Sigmoid colon (tissue), 7 donors: Measurements from ENCODE around the gene LAMA4. TPM values are rescaled to one million over a fixed set of nuclear protein-coding genes. Genes with fewer than 3 reads are reported as not detected.
A peak's percentile ranks its signal among the peaks of the same experiment; 100 is the strongest.

Experiments
- DNase-seq: peaks from one replicate; pipeline ENCODE4 v3.0.0-alpha.2; 2019
- H3K27ac ChIP-seq, 4 donors: fragments of 200-600 bp; sonication (generic); one replicate each; pipeline ENCODE4 v1.5.1; 2016 to 2019; ENCODE audit warnings: mild to moderate bottlenecking in 1 of 4
- H3K27me3 ChIP-seq, 3 donors: fragments of 200-600 bp; sonication (generic); one replicate each; pipeline ENCODE4 v1.5.1; 2019; ENCODE audit warnings: mild to moderate bottlenecking in 1 of 3
- H3K36me3 ChIP-seq, 4 donors: fragments of 200-600 bp; sonication (generic); one replicate each; pipeline ENCODE4 v1.5.1; 2016 to 2019
- H3K4me1 ChIP-seq, 4 donors: fragments of 200-600 bp; sonication (generic); one replicate each; pipeline ENCODE4 v1.5.1; 2017 to 2019
- H3K4me3 ChIP-seq, 4 donors: fragments of 200-600 bp; sonication (generic); one replicate each; pipeline ENCODE4 v1.5.1; 2017 to 2019; ENCODE audit warnings: mild to moderate bottlenecking in 2 of 4, moderate library complexity in 1 of 4
- H3K9me3 ChIP-seq, 4 donors: fragments of 200-600 bp in 3 of 4; sonication (generic) in 3 of 4; one replicate each; pipeline versions ENCODE4 v1.5.1 to v1.6.1; 2013 to 2019
- EP300 ChIP-seq, 4 donors: sonication (generic); formaldehyde crosslinking; IDR thresholded peaks; one replicate each; pipeline ENCODE4 v1.6.1; 2017; ENCODE audit warnings: antibody characterized with exemption in 4 of 4
- POLR2A ChIP-seq, 2 donors: fragments of 450-650 bp; IDR thresholded peaks; one replicate each; pipeline ENCODE4 v1.6.1; 2016; ENCODE audit warnings: antibody characterized with exemption in 2 of 2, mild to moderate bottlenecking in 2 of 2, moderate library complexity in 2 of 2
- POLR2AphosphoS5 ChIP-seq, 4 donors: sonication (generic); formaldehyde crosslinking; IDR thresholded peaks; one replicate each; pipeline ENCODE4 v1.6.1; 2017; ENCODE audit warnings: antibody characterized with exemption in 4 of 4
- WGBS, 2 donors: extraction: QIAGEN DNeasy Blood & Tissue Kit; methylation state at CpG; one replicate each; pipeline ENCODE4 v1.1.7; 2013; 5-methylcytosine and 5-hydroxymethylcytosine counted together
- intact Hi-C: fragments of 100-400 bp; cut with DNase I; formaldehyde crosslinking; loops from one replicate; pipeline ENCODE4 v1.15.1; 2023
- polyA plus RNA-seq, 3 donors: library from polyadenylated mRNA; stranded (reverse); fragments of 200-250 nt; gene quantifications; one replicate each; pipeline ENCODE4 v1.2.3, GENCODE V29; 2013
- total RNA-seq, 4 donors: library from RNA; depleted of rRNA; stranded (reverse); fragments of >200 nt; gene quantifications; one replicate each; pipeline ENCODE4 v1.1.0, GENCODE V29; 2016
- TF ChIP-seq, protein P1 (sequence below), 4 experiments: fragments of 450-650 bp in 3 of 4; fragments of 200-600 bp in 1 of 4; IDR thresholded peaks; one replicate each; pipeline ENCODE4 v1.5.1; 2016 to 2019; ENCODE audit warnings: antibody characterized with exemption in 4 of 4, mild to moderate bottlenecking in 3 of 4, moderate library complexity in 2 of 4
- donor health status: healthy with polysubstance abuse.
- donor health status: Bipolar disorder and iron deficiency.
- donor health status: healthy.

Gene LAMA4
- total and polyA plus RNA-seq, 7 donors, result 6.9 to 225 (median 95.3) TPM

DNA sequence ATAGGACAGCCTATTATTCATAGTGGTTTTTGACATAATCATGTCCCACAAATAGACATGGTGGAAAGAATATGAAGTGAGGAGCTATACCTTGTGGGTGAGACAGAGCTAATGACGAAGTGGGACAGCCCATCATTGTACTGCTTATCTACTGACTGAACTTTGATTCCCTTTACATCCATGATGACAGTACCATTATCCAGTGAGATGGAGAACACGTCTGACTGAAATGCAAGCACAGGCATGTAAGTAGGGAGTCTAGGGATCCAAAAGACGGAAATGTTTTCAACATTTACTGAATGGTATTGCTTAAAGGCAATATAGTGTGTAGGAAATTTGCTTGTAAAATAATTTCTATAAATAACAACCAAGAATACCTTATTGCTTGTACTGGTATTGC, 123.5 kb downstream of the LAMA4 start:
- Histone ChIP-seq H3K27ac (peak overlapping the region in 1 of 4 donors; percentile 57), H3K9me3 (no peaks in the 10 kb centered on the region), H3K36me3 (peaks cover 28 to 100% (median 64%) of the 10 kb centered on the region in 4 donors), H3K4me3 (no peak overlapping the region), H3K27me3 (no peaks in the 10 kb centered on the region), H3K4me1 (no peaks in the 10 kb centered on the region)
- intact Hi-C loops, result no loop called here
- no peak for DNase-seq
- TF ChIP-seq EP300 (IDR thresholded peaks at IDR 0.05) (no peak), POLR2AphosphoS5 (IDR thresholded peaks at IDR 0.05) (no peak), POLR2A (IDR thresholded peaks at IDR 0.05) (no peak)
- TF ChIP-seq, protein P1, sequence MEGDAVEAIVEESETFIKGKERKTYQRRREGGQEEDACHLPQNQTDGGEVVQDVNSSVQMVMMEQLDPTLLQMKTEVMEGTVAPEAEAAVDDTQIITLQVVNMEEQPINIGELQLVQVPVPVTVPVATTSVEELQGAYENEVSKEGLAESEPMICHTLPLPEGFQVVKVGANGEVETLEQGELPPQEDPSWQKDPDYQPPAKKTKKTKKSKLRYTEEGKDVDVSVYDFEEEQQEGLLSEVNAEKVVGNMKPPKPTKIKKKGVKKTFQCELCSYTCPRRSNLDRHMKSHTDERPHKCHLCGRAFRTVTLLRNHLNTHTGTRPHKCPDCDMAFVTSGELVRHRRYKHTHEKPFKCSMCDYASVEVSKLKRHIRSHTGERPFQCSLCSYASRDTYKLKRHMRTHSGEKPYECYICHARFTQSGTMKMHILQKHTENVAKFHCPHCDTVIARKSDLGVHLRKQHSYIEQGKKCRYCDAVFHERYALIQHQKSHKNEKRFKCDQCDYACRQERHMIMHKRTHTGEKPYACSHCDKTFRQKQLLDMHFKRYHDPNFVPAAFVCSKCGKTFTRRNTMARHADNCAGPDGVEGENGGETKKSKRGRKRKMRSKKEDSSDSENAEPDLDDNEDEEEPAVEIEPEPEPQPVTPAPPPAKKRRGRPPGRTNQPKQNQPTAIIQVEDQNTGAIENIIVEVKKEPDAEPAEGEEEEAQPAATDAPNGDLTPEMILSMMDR (IDR thresholded peaks at IDR 0.05), result no peak
- WGBS, 2 donors, result 63 to 84% methylated on average over 3 of the region's 3 CpGs

DNA sequence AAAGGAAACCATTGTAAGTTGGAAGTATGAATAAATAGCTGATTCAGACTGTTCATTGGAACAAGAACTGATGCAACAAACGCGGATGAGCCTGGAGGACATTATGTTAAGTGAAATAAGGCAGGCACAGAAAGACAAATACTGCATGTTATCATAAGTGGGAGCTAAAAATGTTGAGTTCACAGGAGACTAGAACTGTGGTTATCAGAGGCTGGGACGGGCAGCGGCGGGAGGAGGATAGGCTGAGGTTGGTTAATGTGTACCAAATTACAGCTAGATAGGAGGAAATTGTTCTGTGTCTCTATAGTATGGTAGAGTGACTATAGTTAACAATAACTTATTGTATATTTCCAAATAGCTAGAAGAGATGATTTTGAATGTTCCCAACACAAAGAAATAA, 126.2 kb downstream of the LAMA4 start:
- no peak overlapping the region for H3K4me3 ChIP-seq
- H3K9me3 ChIP-seq, result no peaks in the 10 kb centered on the region
- no peak for DNase-seq
- intact Hi-C loops, result no loop called here
- H3K27ac ChIP-seq, result no peak overlapping the region
- TF ChIP-seq, protein P1 (IDR thresholded peaks at IDR 0.05), result no peak
- no peak for TF ChIP-seq POLR2AphosphoS5 (IDR thresholded peaks at IDR 0.05)
- TF ChIP-seq POLR2A (IDR thresholded peaks at IDR 0.05), result no peak
- TF ChIP-seq EP300 (IDR thresholded peaks at IDR 0.05), result no peak
- H3K4me1 ChIP-seq, result no peaks in the 10 kb centered on the region
- 15 to 72% methylated on average over 5 of the region's 5 CpGs for WGBS, 2 donors
- H3K27me3 ChIP-seq, result no peaks in the 10 kb centered on the region
- H3K36me3 ChIP-seq, result peaks cover 15 to 100% (median 57%) of the 10 kb centered on the region in 4 donors

DNA sequence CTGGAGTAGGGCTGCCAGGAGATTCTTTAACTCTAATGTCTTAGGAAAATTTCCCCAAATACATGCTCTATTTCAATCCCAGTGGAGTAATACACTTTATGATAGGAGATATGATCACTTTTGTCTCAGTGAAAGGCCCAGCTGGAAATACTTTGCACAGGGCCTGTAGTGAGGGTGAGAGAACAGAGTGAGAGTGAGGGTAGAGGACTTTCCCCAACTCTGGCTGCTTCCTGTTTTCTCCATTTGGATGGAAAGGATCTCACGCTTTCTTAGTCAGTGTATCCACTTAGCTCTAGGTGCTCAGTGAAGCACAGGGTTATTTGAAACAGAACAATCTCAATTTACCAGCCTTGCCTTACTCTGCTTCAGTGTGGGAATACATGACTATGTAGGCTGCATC, 130.4 kb downstream of the LAMA4 start:
- 91 to 96% methylated on average over 1 of the region's 1 CpG for WGBS, 2 donors
- TF ChIP-seq EP300 (IDR thresholded peaks at IDR 0.05) (no peak), POLR2AphosphoS5 (IDR thresholded peaks at IDR 0.05) (no peak), POLR2A (IDR thresholded peaks at IDR 0.05) (no peak)
- TF ChIP-seq, protein P1 (IDR thresholded peaks at IDR 0.05), result no peak
- intact Hi-C loops, result no loop called here
- no peak for DNase-seq
- Histone ChIP-seq H3K36me3 (peaks cover 39 to 100% (median 58%) of the 10 kb centered on the region in 4 donors), H3K27ac (peak overlapping the region in 1 of 4 donors; percentile 8), H3K27me3 (no peaks in the 10 kb centered on the region), H3K9me3 (no peaks in the 10 kb centered on the region), H3K4me3 (no peak overlapping the region), H3K4me1 (no peaks in the 10 kb centered on the region)

DNA sequence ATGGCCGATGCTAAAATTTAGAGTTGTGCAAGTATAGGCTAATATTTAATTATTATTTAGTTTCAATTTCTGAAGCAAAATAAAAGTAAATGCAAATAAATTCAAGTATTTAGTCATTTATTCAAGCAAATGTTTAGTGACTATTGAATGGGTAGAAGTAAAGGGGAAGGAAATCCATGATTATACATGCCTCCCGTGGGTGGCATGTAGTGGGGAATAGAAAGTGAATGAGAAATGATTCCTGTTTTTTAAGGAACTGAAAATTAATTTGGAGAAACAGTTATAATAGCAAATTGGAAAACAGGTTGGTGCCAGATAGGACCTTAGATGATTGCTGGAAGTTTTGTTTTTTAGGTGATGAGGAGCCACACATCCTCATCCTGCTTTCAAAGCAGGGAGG, 131.6 kb downstream of the LAMA4 start:
- TF ChIP-seq POLR2AphosphoS5 (IDR thresholded peaks at IDR 0.05) (no peak), EP300 (IDR thresholded peaks at IDR 0.05) (no peak), POLR2A (IDR thresholded peaks at IDR 0.05) (no peak)
- TF ChIP-seq, protein P1 (IDR thresholded peaks at IDR 0.05), result no peak
- H3K4me3 ChIP-seq, result no peak overlapping the region
- peaks cover 44 to 100% (median 54%) of the 10 kb centered on the region in 4 donors for H3K36me3 ChIP-seq
- peak overlapping the region in 1 of 4 donors; percentile 8 for H3K27ac ChIP-seq
- intact Hi-C loops, result no loop called here
- no peaks in the 10 kb centered on the region for H3K4me1 ChIP-seq
- no peaks in the 10 kb centered on the region for H3K27me3 ChIP-seq
- DNase-seq, result no peak
- 67 to 86% methylated on average over 2 of the region's 2 CpGs for WGBS, 2 donors
- no peaks in the 10 kb centered on the region for H3K9me3 ChIP-seq

DNA sequence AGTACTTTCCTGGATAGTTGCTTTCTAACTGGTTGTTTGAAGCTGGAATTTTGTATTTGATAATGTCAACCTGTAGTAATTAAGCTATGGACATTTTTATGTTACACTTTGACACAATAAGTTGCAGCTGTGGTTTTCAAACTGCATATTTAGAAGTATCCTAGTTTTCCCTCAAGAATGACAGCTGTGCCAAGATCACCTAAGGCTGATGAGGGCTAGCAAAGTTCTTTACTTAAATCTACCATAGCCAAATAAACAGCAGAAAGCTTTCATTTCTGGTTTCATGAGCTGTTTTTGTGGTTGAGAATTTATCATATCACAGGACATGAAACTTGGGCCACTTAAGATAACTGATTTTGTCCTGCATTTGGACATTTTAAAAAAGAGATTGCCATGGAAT, 136.3 kb downstream of the LAMA4 start:
- Histone ChIP-seq H3K27me3 (no peaks in the 10 kb centered on the region), H3K4me1 (peaks cover 0 to 8% (median 6%) of the 10 kb centered on the region in 4 donors), H3K9me3 (no peaks in the 10 kb centered on the region), H3K4me3 (no peak overlapping the region), H3K27ac (peak overlapping the region in 2 of 4 donors; percentile 23 to 44), H3K36me3 (peaks cover 46 to 100% (median 61%) of the 10 kb centered on the region in 4 donors)
- DNase-seq, result no peak
- intact Hi-C loops, result no loop called here
- no peak for TF ChIP-seq POLR2A (IDR thresholded peaks at IDR 0.05)
- no peak for TF ChIP-seq POLR2AphosphoS5 (IDR thresholded peaks at IDR 0.05)
- TF ChIP-seq EP300 (IDR thresholded peaks at IDR 0.05), result no peak
- TF ChIP-seq, protein P1 (IDR thresholded peaks at IDR 0.05), result no peak
